K562 (cell line): Measurements from ENCODE around the gene IRGQ. TPM values are rescaled to one million over a fixed set of nuclear protein-coding genes. Genes with fewer than 3 reads are reported as not detected.
A peak's percentile ranks its signal among the peaks of the same experiment; 100 is the strongest.

ENCODE experiments used
- BRD9 ChIP-seq: fragments of 450-650 bp; IDR thresholded peaks from 2 replicates; pipeline ENCODE4 v1.6.1; 2018; ENCODE audit warnings: low read depth; ENCODE audit not compliant: partially characterized antibody
- CREB1 ChIP-seq, 2 experiments: sonication (generic) in 1 of 2; formaldehyde crosslinking in 1 of 2; IDR thresholded peaks; 2 replicates each; pipeline versions ENCODE4 v1.6.1 to v1.8.0; 2012 to 2022; ENCODE audit warnings: inconsistent platforms in 1 of 2, mild to moderate bottlenecking in 1 of 2, missing genetic modification reagents in 1 of 2, moderate library complexity in 1 of 2
- HEY1 ChIP-seq: fragments of 250-450 bp; sonication (Bioruptor Pico); IDR thresholded peaks from 2 replicates; pipeline ENCODE4 v1.5.0; 2020; ENCODE audit warnings: mild to moderate bottlenecking, moderate library complexity, borderline replicate concordance
- KDM2B ChIP-seq: fragments of 250-450 bp; sonication (Bioruptor Pico); IDR thresholded peaks from 2 replicates; pipeline ENCODE4 v1.8.0; 2021; ENCODE audit warnings: mild to moderate bottlenecking, moderate library complexity
- KDM4B ChIP-seq, 2 experiments: fragments of 450-650 bp in 1 of 2; sonication (generic) in 1 of 2; IDR thresholded peaks; 2 replicates each; pipeline ENCODE4 v1.6.1; 2016 to 2017; ENCODE audit warnings: borderline replicate concordance in 2 of 2, antibody characterized with exemption in 1 of 2, low read depth in 1 of 2, mild to moderate bottlenecking in 1 of 2
- MAZ ChIP-seq, 2 experiments: fragments of 450-650 bp in 1 of 2; sonication (generic) in 1 of 2; formaldehyde crosslinking; IDR thresholded peaks in 1 of 2; conservative IDR thresholded peaks in 1 of 2; 2 replicates each; pipeline versions ENCODE4 v1.4.0 to v1.5.0; 2020; ENCODE audit warnings: mild to moderate bottlenecking in 1 of 2, missing genetic modification reagents in 1 of 2
- MTA2 ChIP-seq: fragments of 450-650 bp; IDR thresholded peaks from 2 replicates; pipeline ENCODE4 v1.6.1; 2016; ENCODE audit warnings: low read depth
- MYC ChIP-seq, 2 experiments: fragments of 250-450 bp in 1 of 2; sonication (Bioruptor Pico) in 1 of 2; IDR thresholded peaks; 2 replicates each; pipeline versions ENCODE4 v1.5.1 to v1.6.1; 2012 to 2021; ENCODE audit warnings: low read depth in 2 of 2, borderline replicate concordance in 1 of 2, improper control_type of control experiment in 1 of 2, low read length in 1 of 2, mild to moderate bottlenecking in 1 of 2, moderate library complexity in 1 of 2
- NFIC ChIP-seq: fragments of 450-650 bp; IDR thresholded peaks from 2 replicates; pipeline ENCODE4 v1.6.1; 2017; ENCODE audit warnings: mild to moderate bottlenecking, inconsistent platforms
- NFRKB ChIP-seq: fragments of 450-650 bp; IDR thresholded peaks from 2 replicates; pipeline ENCODE4 v1.6.1; 2016; ENCODE audit warnings: low read depth
- NR2F6 ChIP-seq: fragments of 450-650 bp; formaldehyde crosslinking; IDR thresholded peaks from 2 replicates; pipeline ENCODE4 v1.4.0; 2020; ENCODE audit warnings: mild to moderate bottlenecking
- POLR2G ChIP-seq: fragments of 200-400 bp; formaldehyde crosslinking; IDR thresholded peaks from 2 replicates; pipeline ENCODE4 v1.6.1; 2017; ENCODE audit warnings: low read depth, mild to moderate bottlenecking, antibody characterized with exemption, low read length, moderate library complexity
- PTRF ChIP-seq: fragments of 450-650 bp; IDR thresholded peaks from 2 replicates; pipeline ENCODE4 v1.6.1; 2016; ENCODE audit warnings: mild to moderate bottlenecking, missing genetic modification characterization, missing compliant biosample characterization
- RAD51 ChIP-seq: fragments of 450-650 bp; IDR thresholded peaks from 2 replicates; pipeline ENCODE4 v1.7.1; 2016; ENCODE audit warnings: low read depth, mild to moderate bottlenecking, borderline replicate concordance
- RHOXF2B ChIP-seq: fragments of 250-450 bp; sonication (Bioruptor Pico); conservative IDR thresholded peaks from 2 replicates; pipeline ENCODE4 v1.5.1; 2021
- ZNF134 ChIP-seq: fragments of 250-450 bp; sonication (Bioruptor Pico); conservative IDR thresholded peaks from 2 replicates; pipeline ENCODE4 v1.4.0; 2020
- ZNF24 ChIP-seq: fragments of 450-650 bp; IDR thresholded peaks from 2 replicates; pipeline ENCODE4 v1.6.1; 2016
- ZNF311 ChIP-seq: fragments of 250-450 bp; sonication (Bioruptor Pico); IDR thresholded peaks from 2 replicates; pipeline ENCODE4 v1.4.0; 2020; ENCODE audit warnings: mild to moderate bottlenecking, moderate library complexity
- ZNF830 ChIP-seq: fragments of 250-450 bp; sonication (Bioruptor Pico); IDR thresholded peaks from 2 replicates; pipeline ENCODE4 v1.5.0; 2021; ENCODE audit warnings: mild to moderate bottlenecking
- polyA plus RNA-seq, 8 experiments: library from polyadenylated mRNA; depleted of rRNA in 4 of 8; stranded (reverse) in 5 of 8; unstranded in 3 of 8; fragments of >200 nt; fragmentation: Nextera tagmentation in 2 of 8; fragmentation: Illumina TruSeq in 1 of 8; extraction: Ambion mirVana in 2 of 8; extraction: Trizol in 1 of 8; gene quantifications; 2 replicates each; pipeline versions ENCODE4 v1.2.1 to v1.2.3, GENCODE V29; 2011 to 2014; ENCODE audit warnings: inconsistent platforms in 1 of 8, missing spikeins in 1 of 8
- total RNA-seq, 7 experiments: library from RNA; depleted of rRNA in 6 of 7; stranded (reverse); fragments of >200 nt in 6 of 7; fragmentation: Illumina TruSeq in 2 of 7; extraction: Trizol in 2 of 7; gene quantifications; 2 replicates each; pipeline versions ENCODE4 v1.2.1 to v1.2.3, GENCODE V29; 2011 to 2021; ENCODE audit warnings: low replicate concordance in 1 of 7
- TF ChIP-seq, protein P1 (sequence below): sonication (generic); formaldehyde crosslinking; IDR thresholded peaks from 2 replicates; pipeline ENCODE4 v1.5.0; 2020; ENCODE audit warnings: missing genetic modification reagents
- TF ChIP-seq, protein P2 (sequence below): sonication (generic); formaldehyde crosslinking; IDR thresholded peaks from 2 replicates; pipeline ENCODE4 v1.9.0; 2022; ENCODE audit warnings: mild to moderate bottlenecking, missing genetic modification reagents
- TF ChIP-seq, protein P3 (sequence below): fragments of 250-450 bp; sonication (Bioruptor Pico); IDR thresholded peaks from 2 replicates; pipeline ENCODE4 v1.8.0; 2021; ENCODE audit warnings: borderline replicate concordance, mild to moderate bottlenecking, moderate library complexity; ENCODE audit not compliant: poor library complexity, severe bottlenecking
- TF ChIP-seq, protein P4 (sequence below), 2 experiments: fragments of 450-650 bp; IDR thresholded peaks; 2 replicates each; pipeline ENCODE4 v1.6.1; 2016
- TF ChIP-seq, protein P5 (sequence below): fragments of 250-450 bp; sonication (Bioruptor Pico); IDR thresholded peaks from 2 replicates; pipeline ENCODE4 v1.8.0; 2021; ENCODE audit warnings: moderate library complexity, mild to moderate bottlenecking, inconsistent platforms

The IRGQ gene
- total and polyA plus RNA-seq, 9 of the 15 experiments (the other 6 are each of a cell fraction or from before 2014, with no cell fraction given) = 3.5 to 19.2 (median 7.9) TPM

DNA sequence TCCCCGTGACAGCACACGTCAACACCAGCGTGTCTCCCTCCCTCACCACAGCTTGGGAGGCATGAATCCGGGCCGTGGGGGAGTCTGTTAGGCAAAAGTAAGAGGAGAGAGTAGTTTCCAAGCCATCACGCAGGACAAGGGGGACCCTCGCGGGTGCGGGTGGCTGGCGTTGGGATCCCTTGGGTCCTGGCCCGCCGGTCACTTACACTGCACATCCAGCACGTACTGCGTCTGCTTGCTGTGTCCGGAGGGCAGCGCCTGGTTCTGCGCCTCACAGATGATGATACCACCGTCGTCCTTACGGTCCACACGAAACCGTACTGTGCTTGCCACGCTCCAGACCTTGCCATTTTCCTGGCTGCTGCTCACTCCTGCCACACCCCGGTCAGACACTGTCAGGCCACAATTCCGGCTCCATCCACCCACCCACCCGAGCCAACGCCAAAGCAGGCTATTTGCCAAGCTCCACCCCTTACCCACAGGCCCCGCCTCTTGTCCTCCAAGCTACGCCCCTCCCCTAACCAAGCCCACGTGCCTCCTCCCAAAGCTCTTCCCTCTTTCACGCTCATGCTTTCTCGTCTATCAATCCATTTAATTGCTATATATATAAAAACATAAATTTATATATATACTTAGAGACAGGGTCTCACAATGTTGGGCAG is 30.1 kb upstream of the IRGQ start (continued):
- TF ChIP-seq CREB1 (IDR thresholded peaks at IDR 0.05) (no peak), CREB1 (CRISPR knock-in tag; IDR thresholded peaks at IDR 0.05) (no peak), KDM2B (CRISPR knock-in tag) (no peak), NFRKB (no peak), MTA2 (no peak), MAZ (CRISPR knock-in tag; conservative IDR thresholded peaks at IDR 0.05 in 1 of 2, IDR thresholded peaks at IDR 0.05 in 1 of 2) (no peak), NR2F6 (no peak), POLR2G (peak; percentile 62), RHOXF2B (CRISPR knock-in tag) (no peak), RAD51 (peak; percentile 70), MYC (IDR thresholded peaks at IDR 0.05; ENCODE audit: low read depth, low read length) (peak; percentile 35), MYC (CRISPR knock-in tag; IDR thresholded peaks at IDR 0.05; ENCODE audit: borderline replicate concordance, low read depth) (no peak), HEY1 (CRISPR knock-in tag) (no peak), ZNF830 (no peak), ZNF24 (no peak), ZNF134 (CRISPR knock-in tag) (no peak), KDM4B (IDR thresholded peaks at IDR 0.05; ENCODE audit: borderline replicate concordance in 2 of 2, low read depth in 1 of 2) (no peak), BRD9 (no peak), NFIC (peak; percentile 90), PTRF (tag) (no peak), ZNF311 (CRISPR knock-in tag) (no peak)
- TF ChIP-seq, protein P1, sequence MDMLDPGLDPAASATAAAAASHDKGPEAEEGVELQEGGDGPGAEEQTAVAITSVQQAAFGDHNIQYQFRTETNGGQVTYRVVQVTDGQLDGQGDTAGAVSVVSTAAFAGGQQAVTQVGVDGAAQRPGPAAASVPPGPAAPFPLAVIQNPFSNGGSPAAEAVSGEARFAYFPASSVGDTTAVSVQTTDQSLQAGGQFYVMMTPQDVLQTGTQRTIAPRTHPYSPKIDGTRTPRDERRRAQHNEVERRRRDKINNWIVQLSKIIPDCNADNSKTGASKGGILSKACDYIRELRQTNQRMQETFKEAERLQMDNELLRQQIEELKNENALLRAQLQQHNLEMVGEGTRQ = peak; percentile 63
- TF ChIP-seq, protein P2, sequence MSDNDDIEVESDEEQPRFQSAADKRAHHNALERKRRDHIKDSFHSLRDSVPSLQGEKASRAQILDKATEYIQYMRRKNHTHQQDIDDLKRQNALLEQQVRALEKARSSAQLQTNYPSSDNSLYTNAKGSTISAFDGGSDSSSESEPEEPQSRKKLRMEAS (CRISPR knock-in tag) = no peak
- TF ChIP-seq, protein P3, sequence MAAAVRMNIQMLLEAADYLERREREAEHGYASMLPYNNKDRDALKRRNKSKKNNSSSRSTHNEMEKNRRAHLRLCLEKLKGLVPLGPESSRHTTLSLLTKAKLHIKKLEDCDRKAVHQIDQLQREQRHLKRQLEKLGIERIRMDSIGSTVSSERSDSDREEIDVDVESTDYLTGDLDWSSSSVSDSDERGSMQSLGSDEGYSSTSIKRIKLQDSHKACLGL (CRISPR knock-in tag) = no peak
- TF ChIP-seq, protein P4, sequence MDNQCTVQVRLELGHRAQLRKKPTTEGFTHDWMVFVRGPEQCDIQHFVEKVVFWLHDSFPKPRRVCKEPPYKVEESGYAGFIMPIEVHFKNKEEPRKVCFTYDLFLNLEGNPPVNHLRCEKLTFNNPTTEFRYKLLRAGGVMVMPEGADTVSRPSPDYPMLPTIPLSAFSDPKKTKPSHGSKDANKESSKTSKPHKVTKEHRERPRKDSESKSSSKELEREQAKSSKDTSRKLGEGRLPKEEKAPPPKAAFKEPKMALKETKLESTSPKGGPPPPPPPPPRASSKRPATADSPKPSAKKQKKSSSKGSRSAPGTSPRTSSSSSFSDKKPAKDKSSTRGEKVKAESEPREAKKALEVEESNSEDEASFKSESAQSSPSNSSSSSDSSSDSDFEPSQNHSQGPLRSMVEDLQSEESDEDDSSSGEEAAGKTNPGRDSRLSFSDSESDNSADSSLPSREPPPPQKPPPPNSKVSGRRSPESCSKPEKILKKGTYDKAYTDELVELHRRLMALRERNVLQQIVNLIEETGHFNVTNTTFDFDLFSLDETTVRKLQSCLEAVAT (IDR thresholded peaks at IDR 0.05) = no peak
- TF ChIP-seq, protein P5, sequence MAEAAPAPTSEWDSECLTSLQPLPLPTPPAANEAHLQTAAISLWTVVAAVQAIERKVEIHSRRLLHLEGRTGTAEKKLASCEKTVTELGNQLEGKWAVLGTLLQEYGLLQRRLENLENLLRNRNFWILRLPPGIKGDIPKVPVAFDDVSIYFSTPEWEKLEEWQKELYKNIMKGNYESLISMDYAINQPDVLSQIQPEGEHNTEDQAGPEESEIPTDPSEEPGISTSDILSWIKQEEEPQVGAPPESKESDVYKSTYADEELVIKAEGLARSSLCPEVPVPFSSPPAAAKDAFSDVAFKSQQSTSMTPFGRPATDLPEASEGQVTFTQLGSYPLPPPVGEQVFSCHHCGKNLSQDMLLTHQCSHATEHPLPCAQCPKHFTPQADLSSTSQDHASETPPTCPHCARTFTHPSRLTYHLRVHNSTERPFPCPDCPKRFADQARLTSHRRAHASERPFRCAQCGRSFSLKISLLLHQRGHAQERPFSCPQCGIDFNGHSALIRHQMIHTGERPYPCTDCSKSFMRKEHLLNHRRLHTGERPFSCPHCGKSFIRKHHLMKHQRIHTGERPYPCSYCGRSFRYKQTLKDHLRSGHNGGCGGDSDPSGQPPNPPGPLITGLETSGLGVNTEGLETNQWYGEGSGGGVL (CRISPR knock-in tag) = no peak
